Heart right ventricle (tissue), 16 donors: Measurements from ENCODE around the gene INHBC. TPM values are rescaled to one million over a fixed set of nuclear protein-coding genes. Genes with fewer than 3 reads are reported as not detected.
A peak's percentile ranks its signal among the peaks of the same experiment; 100 is the strongest.
"Not testable (repeated sequence)": the region's sequence is repeated elsewhere in the genome, so short reads cannot be mapped to it uniquely, and the experiment has no call there.

Source experiments
- ATAC-seq, 8 donors: fragments of 200-7000 bp; cut with Tn5 transposase; one replicate each; pipeline ENCODE4 v1.9.1; 2020; ENCODE audit warnings: mild to moderate bottlenecking in 8 of 8, moderate library complexity in 8 of 8, moderate number of reproducible peaks in 1 of 8
- DNase-seq, 2 donors: peaks; one replicate each; pipeline ENCODE4 v3.0.0-alpha.2; 2020
- H3K27ac ChIP-seq, 10 donors: fragments of 200-600 bp; sonication (generic) in 2 of 10; one replicate each; pipeline versions ENCODE4 v1.5.0 to v1.8.0; 2020 to 2022; ENCODE audit warnings: mild to moderate bottlenecking in 3 of 10
- H3K27me3 ChIP-seq, 7 donors: fragments of 200-600 bp; one replicate each; pipeline ENCODE4 v1.8.0; 2021 to 2022; ENCODE audit warnings: mild to moderate bottlenecking in 2 of 7
- H3K36me3 ChIP-seq, 9 donors: fragments of 200-600 bp; sonication (generic) in 1 of 9; one replicate each; pipeline versions ENCODE4 v1.5.0 to v1.8.0; 2020 to 2022; ENCODE audit warnings: mild to moderate bottlenecking in 2 of 9
- H3K4me1 ChIP-seq, 9 donors: fragments of 200-600 bp; sonication (generic) in 1 of 9; one replicate each; pipeline versions ENCODE4 v1.5.0 to v1.8.0; 2020 to 2022; ENCODE audit warnings: mild to moderate bottlenecking in 4 of 9
- H3K4me3 ChIP-seq, 10 donors: fragments of 200-600 bp; sonication (generic) in 2 of 10; one replicate each; pipeline versions ENCODE4 v1.5.0 to v1.8.0; 2020 to 2022; ENCODE audit warnings: mild to moderate bottlenecking in 7 of 10, moderate library complexity in 2 of 10
- H3K9me3 ChIP-seq, 11 donors: fragments of 200-600 bp in 10 of 11; sonication (generic) in 2 of 11; one replicate each; pipeline versions ENCODE4 v1.5.0 to v1.8.0; 2013 to 2022; ENCODE audit warnings: mild to moderate bottlenecking in 2 of 11, control low read depth in 1 of 11, moderate library complexity in 1 of 11
- WGBS, 2 donors: extraction: QIAGEN DNeasy Blood & Tissue Kit; methylation state at CpG; one replicate each; pipeline ENCODE4 v1.1.7; 2013; ENCODE audit warnings: inconsistent platforms in 1 of 2; 5-methylcytosine and 5-hydroxymethylcytosine counted together
- intact Hi-C, 10 donors: fragments of 100-400 bp; cut with DNase I; formaldehyde crosslinking; loops; one replicate each; pipeline versions ENCODE4 v1.11.1 to v1.14.2; 2022
- polyA plus RNA-seq, 2 donors: library from polyadenylated mRNA; stranded (reverse); fragments of 200-250 nt; gene quantifications; one replicate each; pipeline ENCODE4 v1.2.3, GENCODE V29; 2013
- total RNA-seq, 10 donors: library from RNA; stranded (reverse); fragmentation: NEBNext Ultra II Directional in 3 of 10; extraction: Animal tissue kit (Norgen Biotek cat#: 25700) in 3 of 10; gene quantifications; one replicate each; pipeline versions ENCODE4 v1.2.1 to v1.2.4, GENCODE V29; 2021 to 2023
- TF ChIP-seq, protein P1 (sequence below), 9 donors: fragments of 200-600 bp; sonication (generic) in 2 of 9; IDR thresholded peaks; one replicate each; pipeline versions ENCODE4 v1.5.0 to v1.8.0; 2021 to 2022; ENCODE audit warnings: antibody characterized with exemption in 9 of 9, mild to moderate bottlenecking in 5 of 9, moderate library complexity in 1 of 9
- donor health status: Arrhythmogenic right ventricular cardiomyopathy.
- donor health status: ischemic (EF 13 %, LVEDD 7.1; RV severe dilation, severe dysfunction).
- donor health status: healthy with polysubstance abuse.
- donor health status: DM: no; HTN: yes; CAD: no.
- donor health status: DM: no; HTN: no; CAD: no.
- donor health status: ischemic (EF 25% LVEDD 6.9; RV normal size, moderate dysfunction).
- donor health status: ischemic (EF 25% LVEDD 5.7; RV mildly dilated, moderate dysfunction).
- donor health status: healthy.
- donor health status: DM: yes; HTN: yes; CAD: no.
- donor health status: Ischemic cardiomyopathy.
- donor health status: ischemic (EF 35%, LVEDD 5.7; RV mildly dilated, moderate dysfunction).
- donor health status: nonischemic (EF 11% LVEDD 7.7; RV severe dilation, severe dysfunction).
- donor health status: DM: yes; HTN: yes; CAD: no.
- donor health status: PGD.
- donor health status: ischemic (EF 29% LVEDD 5.4; RV normal size, mild dysfunction).
- donor health status: nonischemic (EF 23%, LVEDD 6.1; RV moderate dilation, normal function).

INHBC gene
- total and polyA plus RNA-seq, 12 donors, result 0.03 to 0.13 TPM; not detected in 10

DNA sequence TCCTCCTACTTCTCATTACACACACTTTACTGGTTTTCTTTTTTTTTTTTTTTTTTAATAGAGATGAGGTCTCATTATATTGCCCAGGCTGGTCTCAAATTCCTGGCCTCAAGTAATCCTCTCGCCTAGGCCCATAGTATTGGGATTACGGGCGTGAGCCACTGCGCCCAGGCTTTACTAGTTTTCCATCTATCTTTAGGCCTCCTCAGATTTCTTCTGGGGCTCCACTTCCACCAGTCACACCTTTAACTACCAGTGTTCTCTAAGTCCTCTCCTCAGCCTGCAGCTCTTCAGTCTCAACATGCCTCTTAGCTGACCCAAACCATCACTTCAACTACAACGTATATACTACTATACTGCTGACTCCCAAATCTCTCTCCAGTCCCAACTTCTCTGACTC, 14.1 kb upstream of the INHBC start:
- H3K4me3 ChIP-seq, result no peak overlapping the region
- H3K27ac ChIP-seq, result no peak overlapping the region
- no peak for DNase-seq
- H3K4me1 ChIP-seq, result peaks cover 0 to 28% (median 11%) of the 10 kb centered on the region in 9 donors
- H3K27me3 ChIP-seq, result no peaks in the 10 kb centered on the region
- intact Hi-C loops, result no loop called here
- peaks cover 0 to 45% (median 9%) of the 10 kb centered on the region in 9 donors for H3K36me3 ChIP-seq
- H3K9me3 ChIP-seq, result no peaks in the 10 kb centered on the region
- no peak for ATAC-seq
- TF ChIP-seq, protein P1, sequence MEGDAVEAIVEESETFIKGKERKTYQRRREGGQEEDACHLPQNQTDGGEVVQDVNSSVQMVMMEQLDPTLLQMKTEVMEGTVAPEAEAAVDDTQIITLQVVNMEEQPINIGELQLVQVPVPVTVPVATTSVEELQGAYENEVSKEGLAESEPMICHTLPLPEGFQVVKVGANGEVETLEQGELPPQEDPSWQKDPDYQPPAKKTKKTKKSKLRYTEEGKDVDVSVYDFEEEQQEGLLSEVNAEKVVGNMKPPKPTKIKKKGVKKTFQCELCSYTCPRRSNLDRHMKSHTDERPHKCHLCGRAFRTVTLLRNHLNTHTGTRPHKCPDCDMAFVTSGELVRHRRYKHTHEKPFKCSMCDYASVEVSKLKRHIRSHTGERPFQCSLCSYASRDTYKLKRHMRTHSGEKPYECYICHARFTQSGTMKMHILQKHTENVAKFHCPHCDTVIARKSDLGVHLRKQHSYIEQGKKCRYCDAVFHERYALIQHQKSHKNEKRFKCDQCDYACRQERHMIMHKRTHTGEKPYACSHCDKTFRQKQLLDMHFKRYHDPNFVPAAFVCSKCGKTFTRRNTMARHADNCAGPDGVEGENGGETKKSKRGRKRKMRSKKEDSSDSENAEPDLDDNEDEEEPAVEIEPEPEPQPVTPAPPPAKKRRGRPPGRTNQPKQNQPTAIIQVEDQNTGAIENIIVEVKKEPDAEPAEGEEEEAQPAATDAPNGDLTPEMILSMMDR (IDR thresholded peaks at IDR 0.05), result no peak
- 94 to 98% methylated on average over 5 of the region's 5 CpGs for WGBS, 2 donors

DNA sequence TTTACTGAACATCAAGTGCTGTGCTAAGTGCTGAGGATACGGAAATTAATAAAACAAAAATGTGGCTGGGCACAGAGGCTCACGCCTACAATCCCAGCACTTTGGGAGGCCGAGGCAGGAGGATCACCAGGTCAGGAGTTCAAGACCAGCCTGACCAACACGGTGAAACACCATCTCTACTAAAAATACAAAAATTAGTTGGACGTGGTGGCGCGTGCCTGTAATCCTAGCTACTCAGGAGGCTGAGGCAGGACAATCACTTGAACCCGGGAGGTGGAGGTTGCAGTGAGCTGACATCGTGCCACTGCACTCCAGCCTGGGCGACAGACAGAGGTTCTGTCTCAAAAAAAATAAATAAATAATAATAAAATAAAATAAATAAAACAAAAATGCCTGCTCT, 7.6 kb upstream of the INHBC start:
- H3K27ac ChIP-seq, ATAC-seq, DNase-seq, H3K4me3 ChIP-seq, H3K9me3 ChIP-seq, intact Hi-C loops, H3K27me3 ChIP-seq: not testable (repeated sequence)
- peaks cover 0 to 37% (median 9%) of the 10 kb centered on the region in 9 donors for H3K36me3 ChIP-seq
- 97 to 99% methylated on average over 10 of the region's 10 CpGs for WGBS, 2 donors
- H3K4me1 ChIP-seq, result peaks cover 0 to 24% (median 15%) of the 10 kb centered on the region in 9 donors

DNA sequence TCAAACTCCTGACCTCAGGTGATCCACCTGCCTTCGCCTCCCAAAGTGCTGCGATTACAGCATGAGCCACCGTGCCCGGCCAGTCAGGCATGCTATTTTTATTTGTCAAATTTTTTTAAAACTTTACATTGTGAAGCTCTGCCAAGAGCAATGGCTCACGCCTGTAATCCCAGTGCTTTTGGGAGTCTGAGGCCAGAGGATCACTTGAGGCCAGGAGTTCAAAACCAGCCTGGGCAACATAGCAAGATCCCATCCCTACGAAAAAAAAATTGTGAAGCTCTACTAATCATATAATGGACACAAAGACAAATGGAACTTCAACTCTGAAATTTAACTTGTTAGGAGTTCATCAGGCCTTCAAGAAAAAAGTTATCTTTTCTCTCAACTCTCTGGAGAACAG, 5.6 kb upstream of the INHBC start:
- ATAC-seq (no peak), DNase-seq (no peak)
- 69 to 84% methylated on average over 6 of the region's 6 CpGs for WGBS, 2 donors
- no peaks in the 10 kb centered on the region for H3K9me3 ChIP-seq
- H3K27me3 ChIP-seq, result no peaks in the 10 kb centered on the region
- H3K27ac ChIP-seq, result peak overlapping the region in 7 of 10 donors; percentile 90 to 98 (median 93)
- H3K36me3 ChIP-seq, result peaks cover 0 to 17% (median 0%) of the 10 kb centered on the region in 9 donors
- TF ChIP-seq, protein P1 (IDR thresholded peaks at IDR 0.05), result no peak
- H3K4me3 ChIP-seq, result peak overlapping the region in 2 of 10 donors; percentile 63 to 70
- intact Hi-C loops, result no loop called here
- H3K4me1 ChIP-seq, result peaks cover 0 to 24% (median 15%) of the 10 kb centered on the region in 9 donors

DNA sequence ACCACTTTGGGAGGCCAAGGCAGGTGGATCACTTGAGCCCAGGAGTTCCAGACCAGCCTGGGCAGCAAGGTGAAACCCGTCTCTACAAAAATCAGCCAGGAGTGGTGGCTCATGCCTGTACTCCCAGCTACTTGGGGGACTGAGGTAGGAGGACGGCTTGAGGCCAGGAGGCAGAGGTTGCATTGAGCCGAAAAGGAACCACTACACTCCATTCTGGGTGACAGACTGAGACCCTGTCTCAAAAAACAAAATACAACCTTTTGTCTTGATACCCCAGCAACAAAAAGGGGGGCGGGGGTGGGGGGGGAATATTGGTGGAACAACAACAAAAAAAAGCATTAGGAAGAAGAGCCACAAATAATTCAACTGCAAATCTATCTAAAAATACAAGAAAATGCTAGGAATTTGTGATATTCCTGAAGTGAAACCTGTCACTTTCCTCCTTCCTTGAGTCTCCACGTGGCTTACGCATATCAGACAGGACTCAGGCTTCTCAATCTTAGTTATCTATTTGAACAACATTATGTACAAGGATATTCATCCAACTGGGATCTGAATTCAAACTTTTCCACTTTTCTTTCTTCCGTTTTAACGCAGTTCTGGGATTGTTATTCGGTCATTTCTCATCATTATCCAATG, 5.0 kb upstream of the INHBC start:
- TF ChIP-seq, protein P1 (IDR thresholded peaks at IDR 0.05), result no peak
- ATAC-seq (no peak), DNase-seq (no peak)
- peak overlapping the region; percentile 85 to 98 (median 94) for H3K27ac ChIP-seq
- H3K4me3 ChIP-seq, result peak overlapping the region; percentile 32 to 80 (median 66)
- intact Hi-C loops, result loop anchor here in 2 of 10 donors (2.0 kb wide), 1 partner anchor 23 kb away; no protein-coding TSS in a partner anchor
- peaks cover 0 to 15% (median 0%) of the 10 kb centered on the region in 9 donors for H3K36me3 ChIP-seq
- WGBS, 2 donors, result 33 to 35% methylated on average over 9 of the region's 9 CpGs
- H3K27me3 ChIP-seq, result no peaks in the 10 kb centered on the region
- peaks cover 0 to 24% (median 15%) of the 10 kb centered on the region in 9 donors for H3K4me1 ChIP-seq
- no peaks in the 10 kb centered on the region for H3K9me3 ChIP-seq
